Hematopoietic multipotent progenitor cell treated with erythropoietin and hydrocortisone succinate and interleukin-3 and kit ligand, for 17 days (in vitro differentiated cells): ENCODE results near the gene RGS19.
"Not testable (repeated sequence)": the region's sequence is repeated elsewhere in the genome, so short reads cannot be mapped to it uniquely, and the experiment has no call there.

Source experiments
- DNase-seq: peaks from one replicate; pipeline ENCODE4 v3.0.0-alpha.2; 2015; ENCODE audit warnings: low spot score

RGS19 gene

DNA sequence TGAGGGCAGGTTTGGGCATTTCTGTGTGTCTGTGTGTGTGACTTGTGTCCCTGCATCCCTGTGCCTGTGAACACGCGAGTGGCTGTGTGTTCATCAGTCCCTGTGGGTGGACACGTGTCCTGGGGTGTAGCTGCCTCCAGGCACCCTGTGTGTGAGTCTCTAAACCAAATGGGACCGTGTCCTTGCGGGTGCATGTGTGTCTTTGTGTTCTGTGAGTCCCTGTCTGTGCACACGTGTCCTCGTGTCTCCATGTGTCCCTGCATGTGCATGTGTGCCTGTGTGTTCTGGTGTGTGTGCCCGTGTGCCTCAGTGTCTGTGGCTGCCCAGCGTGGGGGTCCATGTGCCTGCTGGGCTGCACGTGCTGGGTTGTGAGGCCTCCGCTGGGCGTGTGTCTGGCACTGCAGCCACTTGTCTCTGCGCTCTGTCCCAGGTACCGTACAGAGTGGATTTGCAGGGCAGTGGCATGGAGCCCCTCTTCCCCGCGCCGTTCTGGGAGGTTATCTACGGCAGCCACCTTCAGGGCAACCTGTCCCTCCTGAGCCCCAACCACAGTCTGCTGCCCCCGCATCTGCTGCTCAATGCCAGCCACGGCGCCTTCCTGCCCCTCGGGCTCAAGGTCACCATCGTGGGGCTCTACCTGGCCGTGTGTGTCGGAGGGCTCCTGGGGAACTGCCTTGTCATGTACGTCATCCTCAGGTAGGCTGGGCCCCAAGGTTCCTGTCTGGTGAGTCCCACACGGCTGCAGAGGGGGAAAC lies 13.1 kb upstream of the RGS19 start:
- no peak for DNase-seq

DNA sequence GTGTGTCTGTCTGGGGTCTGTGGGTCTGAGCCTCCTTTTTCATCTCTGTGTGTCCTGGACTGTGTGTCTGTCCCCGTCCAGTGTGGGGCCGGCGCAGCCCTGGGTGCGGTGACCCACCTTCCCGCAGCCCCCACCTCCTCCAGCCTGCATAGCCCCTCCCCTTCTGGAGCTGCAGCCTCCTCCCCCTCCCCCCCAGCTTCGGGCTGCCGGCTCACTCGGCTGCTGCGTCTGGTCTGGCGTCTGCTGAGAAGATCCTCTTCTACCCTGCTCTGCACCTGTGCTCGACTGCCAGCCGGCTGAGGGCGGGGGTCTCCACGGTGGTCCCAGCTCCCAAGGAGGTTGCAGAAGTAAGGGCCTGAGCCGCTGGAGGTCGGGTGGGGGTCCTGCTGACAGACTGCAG lies 12.5 kb upstream of the RGS19 start:
- no peak for DNase-seq

DNA sequence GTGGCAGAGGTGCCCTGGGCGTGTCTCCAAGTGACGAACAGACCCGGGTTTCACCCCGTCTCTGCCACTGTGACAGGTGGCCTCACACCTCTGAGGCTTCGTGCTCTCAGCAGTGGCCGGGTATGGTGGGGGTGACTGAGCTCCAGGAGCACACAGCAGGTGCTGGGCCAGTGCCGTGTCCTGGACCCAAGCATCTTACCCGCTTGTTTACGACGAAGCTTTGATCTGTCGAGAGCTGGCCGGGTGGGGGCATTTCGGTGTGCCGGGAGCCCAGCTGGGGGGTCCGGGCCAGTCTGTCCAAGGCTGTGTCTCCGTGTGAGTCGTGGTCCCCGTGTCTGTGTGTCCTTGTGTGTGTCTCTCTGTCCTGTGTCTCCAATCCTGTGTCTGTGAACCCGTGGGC lies 12.0 kb upstream of the RGS19 start:
- no peak for DNase-seq

DNA sequence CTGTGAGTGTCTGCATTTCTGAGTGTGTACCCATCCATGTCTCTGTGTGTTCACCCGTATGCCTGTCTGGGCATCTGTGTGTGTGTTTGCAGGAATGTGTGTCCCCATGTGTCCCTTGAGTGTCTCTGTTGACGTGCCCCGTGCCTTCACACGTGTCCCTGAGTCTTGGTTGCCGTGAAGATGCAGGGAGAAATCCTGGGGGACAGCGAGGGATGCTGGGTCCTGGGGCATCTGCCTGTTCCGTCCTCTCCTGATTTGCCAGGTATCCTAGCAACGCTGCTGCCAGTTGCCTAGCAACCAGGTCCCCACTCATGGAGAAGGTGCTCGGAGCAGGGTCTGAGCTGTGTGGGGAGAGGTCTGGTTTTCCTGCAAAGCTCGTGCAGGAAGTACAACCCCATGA lies 10.8 kb upstream of the RGS19 start:
- no peak for DNase-seq

DNA sequence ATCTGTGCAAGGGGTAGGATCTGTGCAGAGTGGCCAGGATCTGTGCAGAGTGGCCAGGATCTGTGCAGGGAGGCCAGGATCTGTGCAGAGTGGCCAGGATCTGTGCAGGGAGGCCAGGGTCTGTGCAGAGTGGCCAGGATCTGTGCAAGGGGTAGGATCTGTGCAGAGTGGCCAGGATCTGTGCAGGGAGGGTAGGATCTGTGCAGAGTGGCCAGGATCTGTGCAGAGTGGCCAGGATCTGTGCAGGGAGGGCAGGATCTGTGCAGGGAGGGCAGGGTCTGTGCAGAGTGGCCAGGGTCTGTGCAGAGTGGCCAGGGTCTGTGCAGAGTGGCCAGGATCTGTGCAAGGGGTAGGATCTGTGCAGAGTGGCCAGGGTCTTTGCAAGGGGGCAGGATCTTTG lies 9.3 kb upstream of the RGS19 start:
- not testable (repeated sequence) for DNase-seq

DNA sequence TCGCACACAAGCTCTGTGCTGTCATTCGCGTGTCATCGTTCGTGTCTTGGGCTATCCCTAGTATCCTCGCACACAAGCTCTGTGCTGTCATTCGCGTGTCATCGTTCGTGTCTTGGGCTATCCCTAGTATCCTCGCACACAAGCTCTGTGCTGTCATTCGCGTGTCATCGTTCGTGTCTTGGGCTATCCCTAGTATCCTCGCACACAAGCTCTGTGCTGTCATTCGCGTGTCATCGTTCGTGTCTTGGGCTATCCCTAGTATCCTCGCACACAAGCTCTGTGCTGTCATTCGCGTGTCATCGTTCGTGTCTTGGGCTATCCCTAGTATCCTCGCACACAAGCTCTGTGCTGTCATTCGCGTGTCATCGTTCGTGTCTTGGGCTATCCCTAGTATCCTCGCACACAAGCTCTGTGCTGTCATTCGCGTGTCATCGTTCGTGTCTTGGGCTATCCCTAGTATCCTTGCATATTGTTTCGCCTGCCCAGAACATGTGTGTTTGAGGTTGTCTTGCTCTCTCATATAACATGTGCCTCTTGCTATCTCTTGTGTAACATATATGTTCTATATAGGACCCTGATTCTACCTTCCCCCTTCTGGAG lies 8.0 kb upstream of the RGS19 start:
- DNase-seq, result not testable (repeated sequence)

DNA sequence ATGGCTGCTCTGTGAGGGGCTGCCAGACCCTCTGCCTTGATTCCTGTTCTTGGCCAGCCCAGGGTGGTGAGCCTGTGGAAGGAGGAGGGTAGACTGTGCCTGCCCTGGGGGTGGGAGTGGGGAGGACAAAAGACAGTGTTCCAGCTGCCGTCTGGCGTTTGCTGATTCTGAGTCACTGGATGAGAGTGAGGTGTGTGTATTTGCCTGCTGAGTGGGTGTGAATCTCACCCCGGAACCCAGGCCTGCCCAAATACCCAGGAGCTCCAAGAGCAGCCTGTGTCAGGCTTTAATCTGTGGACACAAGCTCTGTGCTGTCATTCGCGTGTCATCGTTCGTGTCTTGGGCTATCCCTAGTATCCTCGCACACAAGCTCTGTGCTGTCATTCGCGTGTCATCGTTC lies 7.5 kb upstream of the RGS19 start:
- no peak for DNase-seq

DNA sequence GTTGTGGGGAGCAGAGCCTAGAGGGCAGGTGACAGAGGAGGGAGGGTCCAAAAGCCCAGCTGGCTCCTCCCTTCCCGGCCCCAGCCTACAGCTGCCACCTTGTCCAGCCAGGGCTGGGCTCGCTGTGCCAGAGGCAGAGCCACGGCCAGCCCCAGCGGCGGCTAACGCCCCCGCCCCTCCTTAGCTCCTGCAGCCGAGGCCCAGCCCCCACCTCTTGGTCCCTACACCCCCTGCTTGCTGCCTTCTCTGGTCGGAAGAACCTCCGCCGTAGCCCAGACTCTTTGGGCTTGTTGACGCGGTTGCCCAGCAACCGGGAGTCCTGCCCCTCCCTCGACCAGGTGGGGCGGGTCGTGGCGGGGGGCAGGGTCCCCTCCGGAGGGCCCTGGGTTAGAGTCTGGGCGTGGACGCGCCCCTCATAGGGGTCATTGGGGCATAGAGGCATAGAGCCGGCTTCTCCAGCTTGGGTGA lies 5.4 kb upstream of the RGS19 start:
- DNase-seq, result no peak

DNA sequence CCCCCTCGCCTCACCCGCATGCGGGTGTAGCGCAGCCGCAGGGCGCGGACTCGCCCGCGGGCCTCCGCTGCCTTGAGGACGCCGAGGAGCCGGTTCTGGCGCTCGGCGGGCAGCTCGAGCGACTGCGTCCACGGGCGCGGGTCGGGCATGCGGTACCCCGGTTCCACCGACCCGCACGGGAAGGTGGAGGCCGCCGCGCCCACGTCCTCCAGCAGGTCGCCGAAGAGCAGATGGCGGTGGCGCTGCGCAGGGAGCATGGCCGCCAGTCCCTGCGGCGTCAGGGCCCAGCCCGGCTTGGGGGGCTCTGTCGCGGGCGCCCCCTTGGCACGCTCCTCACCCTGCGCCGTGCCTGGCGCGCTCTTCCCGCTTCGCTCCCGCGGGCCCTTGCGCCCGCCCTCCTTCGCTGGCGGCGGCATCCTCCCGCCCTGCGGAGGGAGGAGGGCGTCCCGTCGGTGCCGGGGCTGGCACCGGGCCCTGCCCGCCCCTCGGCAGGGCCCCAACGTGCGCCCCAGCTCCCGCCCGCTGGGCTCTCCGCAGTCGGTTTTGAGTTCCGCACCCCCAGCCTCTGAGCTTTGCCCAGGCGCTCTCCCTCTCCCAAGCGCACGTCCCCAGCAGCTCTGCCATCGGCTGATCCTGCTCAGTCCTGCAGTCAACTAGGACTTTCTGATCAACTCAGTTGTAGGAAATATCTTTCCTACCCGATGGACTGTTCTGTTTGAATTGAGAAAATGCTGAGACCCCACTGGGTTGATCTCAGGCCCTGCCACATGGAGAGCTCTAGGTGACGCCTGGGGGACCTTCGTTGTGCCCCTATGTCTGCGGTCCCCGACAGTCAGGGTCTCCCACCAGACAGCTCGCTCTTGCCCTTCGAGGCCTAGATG lies 4.7 kb upstream of the RGS19 start, which contains the start of gene LKAAEAR1:
TSS of gene LKAAEAR1 (minus strand) at position 595 of the 881 bp plus-strand sequence. CDS start at position 416, 179 bp downstream.
- DNase-seq, result no peak

DNA sequence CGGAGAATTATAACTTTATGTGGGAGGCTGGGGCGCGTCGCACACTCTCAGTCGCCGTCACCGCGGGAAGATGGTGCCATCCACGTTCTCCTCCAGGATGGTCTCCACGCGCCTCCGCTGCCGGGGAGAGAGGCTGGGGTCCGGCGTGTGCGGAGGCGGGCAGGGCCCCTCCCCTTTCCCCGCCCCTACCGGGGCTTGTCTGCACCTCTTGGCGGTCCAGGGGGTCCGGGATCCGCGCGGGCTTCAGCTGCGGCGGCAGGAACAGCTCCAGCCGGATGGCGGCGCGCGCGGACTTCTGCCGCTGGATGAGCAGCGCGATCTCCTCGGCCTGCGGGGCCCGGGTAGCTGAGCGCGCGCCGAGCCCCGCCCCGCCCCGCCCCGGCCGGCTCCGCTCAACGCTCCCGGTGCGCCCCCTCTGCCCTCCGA lies 4.1 kb upstream of the RGS19 start:
- DNase-seq, result no peak

DNA sequence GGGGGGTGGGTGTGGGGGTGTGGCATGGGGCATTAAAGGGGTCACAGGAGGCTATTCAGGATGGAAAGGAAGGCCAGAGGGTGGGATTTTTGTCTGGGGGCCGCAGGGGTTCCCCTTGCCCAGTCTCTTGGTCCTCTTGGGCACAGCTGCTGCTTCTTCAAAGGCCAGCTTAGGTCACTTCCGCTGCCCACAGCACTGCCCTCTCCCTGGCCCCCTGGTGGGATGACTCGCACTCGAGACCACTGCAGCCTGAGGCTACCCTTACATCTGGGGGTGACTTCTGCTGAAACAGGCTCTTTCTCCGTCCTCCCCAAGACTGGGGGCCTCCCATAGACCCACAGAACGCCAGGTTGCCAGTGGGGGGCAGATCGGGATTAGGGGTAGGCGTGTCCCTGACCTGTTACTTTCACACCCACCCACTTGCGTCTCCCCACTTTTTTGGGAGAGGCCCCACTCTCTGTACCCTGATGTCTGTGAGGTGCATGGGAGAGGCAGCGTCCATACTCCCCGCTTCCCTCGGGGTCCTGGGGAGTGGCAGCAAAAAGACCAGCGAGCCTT lies 3.6 kb upstream of the RGS19 start:
- no peak for DNase-seq

DNA sequence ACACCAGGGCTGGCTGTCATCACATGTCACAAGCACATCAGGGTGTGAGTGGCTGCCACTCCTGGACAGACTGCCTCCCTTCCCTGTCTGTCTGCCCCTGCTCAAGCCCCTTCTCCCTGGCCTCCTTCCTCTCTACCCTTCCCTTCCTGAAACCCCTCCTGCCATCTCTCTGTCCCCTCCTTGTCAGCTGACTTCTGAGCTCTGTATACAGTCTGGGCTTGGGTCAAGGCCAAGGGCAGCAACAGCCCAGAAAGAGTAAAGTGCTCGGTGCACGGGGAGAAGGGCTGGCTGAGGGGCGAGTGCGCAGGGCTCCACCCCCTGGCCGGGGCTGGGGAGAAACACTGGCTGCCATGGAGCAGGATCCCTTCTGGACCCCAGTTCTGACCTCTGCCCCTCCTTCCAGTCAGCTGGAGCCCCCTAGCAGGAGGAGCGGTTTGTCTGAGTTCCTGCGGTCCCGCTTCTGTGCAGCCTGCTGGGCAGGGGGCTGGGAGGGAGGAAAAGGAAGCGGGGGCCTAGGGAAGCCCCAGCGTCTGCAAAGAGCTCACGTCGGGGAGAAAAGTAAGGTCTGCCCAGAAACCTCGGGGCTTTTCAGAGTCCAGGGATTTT lies 2.9 kb upstream of the RGS19 start:
- DNase-seq, result no peak

DNA sequence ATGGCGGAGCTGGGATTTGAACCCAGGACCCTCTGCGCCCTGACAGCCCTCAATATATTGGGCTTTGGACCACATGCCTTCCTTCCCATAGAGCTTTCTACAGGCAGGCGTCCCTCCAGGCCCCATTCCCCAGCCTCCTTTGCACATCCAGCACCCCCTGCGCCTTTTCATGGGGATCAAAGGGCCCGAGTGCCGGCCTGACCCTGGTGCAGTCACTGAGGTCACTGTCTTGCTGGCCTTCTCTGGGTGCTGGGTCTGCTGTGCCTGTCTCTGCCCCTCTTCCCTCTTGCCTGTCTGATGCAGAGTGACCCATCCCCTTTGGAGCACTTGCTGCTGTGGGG lies 2.3 kb upstream of the RGS19 start:
- DNase-seq, result no peak

DNA sequence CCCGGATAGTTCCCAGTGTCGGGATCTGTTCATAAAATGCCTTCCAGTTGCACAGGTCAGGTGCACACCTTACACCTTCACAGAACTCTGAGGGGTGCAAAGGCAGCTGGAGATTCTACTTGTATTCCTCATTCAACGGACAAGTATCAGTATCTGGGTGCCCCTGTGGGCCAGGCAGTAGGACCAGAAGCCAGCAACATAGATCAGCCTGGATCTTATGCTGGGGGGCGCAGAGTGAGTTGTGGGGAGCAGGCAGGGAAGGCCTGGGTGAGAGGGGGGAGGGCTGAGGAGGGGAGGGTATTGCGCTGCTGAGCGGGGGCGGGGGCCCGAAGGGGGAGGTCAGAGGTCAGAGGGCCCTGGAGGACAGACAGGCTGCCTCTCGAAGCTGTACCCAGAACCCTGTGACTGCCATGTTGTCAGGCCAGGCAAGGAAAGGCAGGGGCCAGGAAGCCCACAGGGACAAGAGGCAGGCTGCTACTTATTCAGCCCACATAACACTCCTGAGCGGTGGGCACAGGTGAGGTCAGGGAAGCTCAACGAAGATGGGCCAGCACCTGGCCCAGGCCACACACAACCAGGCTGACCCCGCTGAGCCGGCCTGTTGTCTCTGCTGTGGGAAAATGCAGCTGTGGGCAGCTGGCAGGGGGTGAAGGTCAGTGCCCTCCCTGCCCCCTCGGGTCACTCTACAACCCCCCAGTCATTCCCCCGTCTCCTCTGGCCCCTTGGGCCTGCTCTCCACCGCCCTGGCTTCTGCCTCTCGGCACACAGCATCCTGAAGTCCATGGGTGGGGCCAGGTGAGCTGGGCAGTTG lies 1.7 kb upstream of the RGS19 start:
- DNase-seq, result no peak

DNA sequence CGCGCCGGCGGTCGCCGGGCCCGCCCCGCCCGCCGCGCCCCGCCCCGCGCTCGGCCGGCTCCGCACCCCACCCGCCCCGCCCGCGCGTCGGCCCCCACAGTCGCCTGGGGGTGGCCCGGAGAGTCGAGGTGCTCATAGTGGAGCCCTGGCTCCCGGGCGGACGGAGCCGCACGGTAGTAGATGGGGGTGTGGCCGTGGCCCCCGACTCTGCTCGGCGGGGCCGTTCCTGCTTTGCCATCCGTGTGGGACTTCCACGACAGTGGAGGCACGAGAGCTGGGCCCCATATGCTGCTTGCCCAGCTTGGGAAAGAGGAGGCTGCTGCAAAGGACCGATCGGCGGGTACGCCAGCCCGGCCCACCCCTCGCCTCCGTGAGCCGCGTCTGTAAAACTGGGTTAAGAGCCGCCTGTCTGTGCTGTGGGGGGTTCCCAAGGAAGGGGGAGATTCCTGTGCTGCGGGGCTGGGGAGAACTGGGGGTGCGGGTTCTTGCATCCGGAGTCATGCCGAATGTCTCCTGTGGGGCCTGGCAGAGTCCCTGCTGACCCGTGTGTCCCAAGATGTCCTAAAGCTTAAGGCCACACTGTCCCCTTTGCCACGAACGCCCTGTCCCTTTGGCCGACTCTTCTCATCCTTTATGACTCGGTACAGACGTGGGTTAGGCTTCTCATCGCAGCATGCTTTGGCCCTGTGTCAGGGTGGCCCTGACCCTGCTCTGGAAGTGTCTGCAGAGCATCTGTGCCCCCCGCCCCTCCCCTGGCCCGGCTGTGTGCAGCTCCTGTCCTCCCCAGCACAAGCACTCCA lies 895 bp upstream of the RGS19 start, which contains the start of gene OPRL1:
TSS of gene OPRL1 (plus strand) at position 70 of the 800 bp plus-strand sequence. CDS start 12,639 bp downstream, outside the sequence.
- DNase-seq, result no peak

DNA sequence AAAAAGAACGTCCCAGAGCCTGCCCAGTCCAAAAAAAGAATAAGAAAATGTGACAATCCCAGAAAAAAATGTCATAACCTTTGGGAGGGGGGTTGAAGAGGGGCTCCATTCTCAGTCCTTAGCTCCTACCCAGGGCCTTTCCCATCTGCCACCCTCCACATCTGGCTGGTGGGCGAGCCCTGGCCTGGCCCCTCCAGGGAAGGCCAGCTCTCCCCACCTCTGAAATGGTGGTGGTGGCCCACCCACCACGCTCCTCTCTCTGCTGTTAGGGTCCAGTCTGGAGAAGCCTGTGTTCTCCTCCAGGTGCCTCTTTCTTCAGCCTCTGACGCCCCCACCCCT lies 415 bp downstream of the RGS19 start:
- no peak for DNase-seq

DNA sequence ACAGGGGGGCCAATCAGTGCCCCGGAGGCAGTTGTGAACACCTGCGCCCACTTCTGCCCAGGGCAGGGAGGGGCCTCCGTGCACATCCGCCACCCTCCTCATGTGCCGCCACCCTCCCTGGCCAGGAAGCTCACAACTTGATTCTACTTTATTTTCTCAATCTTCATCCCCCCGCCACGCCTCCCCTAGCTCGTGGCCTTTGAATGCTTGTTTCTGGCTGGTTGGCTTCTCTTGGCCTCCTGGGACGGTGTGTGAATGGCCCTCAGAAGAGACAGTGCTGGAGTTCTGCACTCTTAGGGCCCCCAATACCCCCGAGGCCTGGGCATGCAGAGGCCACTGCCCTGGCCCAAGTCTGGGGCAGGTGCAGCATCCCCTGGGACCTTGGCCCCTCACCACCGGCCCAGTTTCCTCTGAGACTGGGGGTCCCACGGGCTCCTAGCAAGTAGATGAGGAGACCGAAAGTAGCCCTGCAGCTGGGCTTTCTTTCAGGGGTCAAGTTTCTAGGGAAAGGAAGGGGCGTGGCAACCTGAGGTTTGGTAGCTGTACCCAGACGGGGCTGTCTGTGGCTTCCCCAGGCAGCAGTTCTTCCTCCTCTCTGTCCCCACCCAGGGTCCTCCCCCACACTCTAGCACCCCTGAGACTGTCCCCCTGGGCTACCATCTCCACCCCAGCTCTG lies 1.3 kb downstream of the RGS19 start:
- no peak for DNase-seq

DNA sequence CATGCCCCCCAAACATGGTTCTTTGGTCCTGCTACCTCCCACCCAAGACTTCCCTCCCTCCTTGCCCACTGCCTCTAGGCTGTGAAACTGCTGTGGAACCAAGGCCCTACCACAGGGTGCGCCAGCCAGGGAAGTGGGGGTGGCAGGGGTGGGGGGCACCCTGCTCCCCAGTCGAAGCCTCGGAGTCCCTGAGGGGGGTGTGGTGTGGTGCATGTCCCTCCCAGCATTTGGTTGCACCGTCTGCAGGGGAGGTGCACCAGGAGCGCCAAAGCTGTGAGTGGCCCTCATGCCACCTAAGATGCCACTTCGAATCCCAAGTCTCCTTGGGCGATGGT lies 1.8 kb downstream of the RGS19 start:
- DNase-seq, result no peak

DNA sequence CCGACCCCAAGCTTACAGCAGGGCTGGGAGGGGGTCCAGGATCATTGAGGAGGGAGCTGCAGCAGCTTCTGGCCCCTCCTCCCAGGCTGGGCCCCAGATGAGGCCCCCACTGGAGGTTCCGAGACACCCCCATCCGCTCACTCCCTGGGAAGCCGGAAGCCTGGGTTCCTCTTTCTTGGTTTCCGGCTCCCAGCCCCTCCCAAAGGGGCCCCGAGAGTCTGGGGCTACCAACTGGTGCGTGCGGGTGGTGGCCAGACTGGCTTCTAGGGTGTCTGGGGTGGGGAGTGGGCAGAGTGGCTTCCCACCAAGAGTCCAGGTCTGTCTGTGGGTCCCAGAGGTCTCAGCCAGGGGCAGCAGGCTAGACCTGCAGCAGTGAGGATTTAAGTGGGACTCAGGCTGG lies 2.2 kb downstream of the RGS19 start:
- no peak for DNase-seq
